Spleen (tissue), 7 donors: ENCODE data around the gene KTI12.

ENCODE experiments used
- CTCF ChIP-seq, 11 experiments: fragments of 200-600 bp in 7 of 11; fragments of 450-650 bp in 4 of 11; sonication (generic) in 4 of 11; IDR thresholded peaks in 8 of 11; conservative IDR thresholded peaks in 3 of 11; 1 replicate in 7 of 11; 2 replicates in 4 of 11; pipeline versions ENCODE4 v1.4.0 to v1.8.0; 2016 to 2021; ENCODE audit warnings: antibody characterized with exemption in 11 of 11, inconsistent platforms in 4 of 11, mild to moderate bottlenecking in 1 of 11
- POLR2AphosphoS5 ChIP-seq, 3 donors: sonication (generic); formaldehyde crosslinking; IDR thresholded peaks; one replicate each; pipeline ENCODE4 v1.5.1; 2017; ENCODE audit warnings: antibody characterized with exemption in 3 of 3
- donor health status: DM: no; HTN: no; CAD: no; lungs with moderate emphysema.
- donor health status: DM: no; HTN: no; CAD: no.
- donor health status: DM: no; HTN: no; CAD: no.

GRCh38 chr1:52054496-52055065, 21.0 kb upstream of the KTI12 start:
- TF ChIP-seq CTCF (IDR thresholded peaks at IDR 0.05 in 8 of 11, conservative IDR thresholded peaks at IDR 0.05 in 3 of 11) (no peak), POLR2AphosphoS5 (IDR thresholded peaks at IDR 0.05) (no peak)
